ENCODE measurements around the gene RFX7.

DNA sequence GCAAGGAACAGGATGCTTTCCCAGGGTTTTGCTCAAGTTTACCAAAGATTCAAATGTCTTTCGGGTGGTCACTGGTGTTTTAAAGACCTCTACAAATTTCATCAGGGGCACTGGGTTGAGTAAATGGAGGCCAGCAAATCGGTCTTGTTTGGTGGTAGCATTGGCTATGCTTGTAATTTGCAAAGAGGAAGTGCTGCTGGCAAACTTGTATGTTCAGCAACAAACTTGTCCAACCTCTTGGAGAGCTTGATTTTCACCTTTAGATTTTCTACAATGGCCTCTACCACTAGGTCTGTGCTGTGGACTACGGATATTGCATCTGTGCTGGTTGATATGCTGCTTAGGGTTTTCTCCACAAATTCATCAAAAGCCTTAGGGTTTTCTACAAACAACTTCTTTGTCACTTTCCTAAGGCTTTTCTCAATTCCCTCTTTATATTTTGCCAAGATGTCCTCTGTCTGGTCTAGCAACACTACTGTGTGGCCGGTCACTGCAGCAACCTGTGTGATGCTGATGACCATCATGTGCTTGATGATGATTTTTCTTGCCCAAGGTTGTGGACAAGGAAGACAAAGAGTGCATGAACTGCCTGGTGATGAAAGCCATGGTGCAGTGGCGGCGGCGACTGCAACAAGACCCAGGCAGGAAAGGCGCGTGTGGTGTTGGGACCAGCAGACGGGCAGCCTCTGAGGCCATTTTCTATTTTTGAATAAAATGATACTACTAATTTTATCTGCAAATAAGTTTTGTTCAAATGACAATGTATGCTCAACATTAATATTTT, 50.8 kb downstream of the RFX7 start:
- no peak for TF ChIP-seq EZH2 (IDR thresholded peaks at IDR 0.05; ENCODE audit: borderline replicate concordance, insufficient read depth, low read depth, low read length, poor library complexity, severe bottlenecking)
- TF ChIP-seq, protein P1, sequence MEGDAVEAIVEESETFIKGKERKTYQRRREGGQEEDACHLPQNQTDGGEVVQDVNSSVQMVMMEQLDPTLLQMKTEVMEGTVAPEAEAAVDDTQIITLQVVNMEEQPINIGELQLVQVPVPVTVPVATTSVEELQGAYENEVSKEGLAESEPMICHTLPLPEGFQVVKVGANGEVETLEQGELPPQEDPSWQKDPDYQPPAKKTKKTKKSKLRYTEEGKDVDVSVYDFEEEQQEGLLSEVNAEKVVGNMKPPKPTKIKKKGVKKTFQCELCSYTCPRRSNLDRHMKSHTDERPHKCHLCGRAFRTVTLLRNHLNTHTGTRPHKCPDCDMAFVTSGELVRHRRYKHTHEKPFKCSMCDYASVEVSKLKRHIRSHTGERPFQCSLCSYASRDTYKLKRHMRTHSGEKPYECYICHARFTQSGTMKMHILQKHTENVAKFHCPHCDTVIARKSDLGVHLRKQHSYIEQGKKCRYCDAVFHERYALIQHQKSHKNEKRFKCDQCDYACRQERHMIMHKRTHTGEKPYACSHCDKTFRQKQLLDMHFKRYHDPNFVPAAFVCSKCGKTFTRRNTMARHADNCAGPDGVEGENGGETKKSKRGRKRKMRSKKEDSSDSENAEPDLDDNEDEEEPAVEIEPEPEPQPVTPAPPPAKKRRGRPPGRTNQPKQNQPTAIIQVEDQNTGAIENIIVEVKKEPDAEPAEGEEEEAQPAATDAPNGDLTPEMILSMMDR (IDR thresholded peaks at IDR 0.05): no peak
